Heart left ventricle (tissue), 16 donors: ENCODE measurements around the gene UQCRC1. TPM values are rescaled to one million over a fixed set of nuclear protein-coding genes. Genes with fewer than 3 reads are reported as not detected.
"Not testable (repeated sequence)": the region's sequence is repeated elsewhere in the genome, so short reads cannot be mapped to it uniquely, and the experiment has no call there.

Experiments
- ATAC-seq, 4 donors: fragments of 200-7000 bp; cut with Tn5 transposase; one replicate each; pipeline ENCODE4 v1.9.1; 2020 to 2022; ENCODE audit warnings: moderate library complexity in 4 of 4, mild to moderate bottlenecking in 3 of 4, moderate number of reproducible peaks in 1 of 4
- DNase-seq, 5 donors: peaks; one replicate each; pipeline ENCODE4 v3.0.0-alpha.2; 2020
- H3K27ac ChIP-seq, 12 donors: fragments of 200-600 bp; sonication (generic) in 4 of 12; one replicate each; pipeline versions ENCODE4 v1.5.0 to v1.8.0; 2016 to 2022; ENCODE audit warnings: mild to moderate bottlenecking in 2 of 12
- H3K27me3 ChIP-seq, 9 donors: fragments of 200-600 bp; sonication (generic) in 2 of 9; one replicate each; pipeline versions ENCODE4 v1.5.1 to v1.8.0; 2016 to 2022; ENCODE audit warnings: mild to moderate bottlenecking in 3 of 9
- H3K36me3 ChIP-seq, 9 donors: fragments of 200-600 bp; sonication (generic) in 2 of 9; one replicate each; pipeline versions ENCODE4 v1.5.0 to v1.8.0; 2018 to 2022; ENCODE audit warnings: mild to moderate bottlenecking in 2 of 9
- H3K4me1 ChIP-seq, 12 donors: fragments of 200-600 bp; sonication (generic) in 4 of 12; one replicate each; pipeline versions ENCODE4 v1.5.0 to v1.8.0; 2016 to 2022; ENCODE audit warnings: mild to moderate bottlenecking in 3 of 12
- H3K4me3 ChIP-seq, 12 donors: fragments of 200-600 bp; sonication (generic) in 4 of 12; one replicate each; pipeline versions ENCODE4 v1.5.0 to v1.8.0; 2017 to 2022; ENCODE audit warnings: mild to moderate bottlenecking in 9 of 12, moderate library complexity in 4 of 12
- H3K9me3 ChIP-seq, 12 donors: fragments of 200-600 bp; sonication (generic) in 4 of 12; one replicate each; pipeline versions ENCODE4 v1.5.0 to v1.8.0; 2016 to 2022; ENCODE audit warnings: mild to moderate bottlenecking in 1 of 12
- CTCF ChIP-seq, 12 donors: fragments of 200-600 bp; sonication (generic) in 4 of 12; IDR thresholded peaks; one replicate each; pipeline versions ENCODE4 v1.5.0 to v1.8.0; 2018 to 2022; ENCODE audit warnings: antibody characterized with exemption in 12 of 12, mild to moderate bottlenecking in 5 of 12
- POLR2A ChIP-seq, 2 donors: fragments of 450-650 bp; IDR thresholded peaks; one replicate each; pipeline ENCODE4 v1.6.1; 2017; ENCODE audit warnings: antibody characterized with exemption in 2 of 2, mild to moderate bottlenecking in 2 of 2, moderate library complexity in 2 of 2
- WGBS, 4 donors: extraction: QIAGEN DNeasy Blood & Tissue Kit in 2 of 4; methylation state at CpG; one replicate each; pipeline versions ENCODE4 v1.1.5 to v1.1.7; 2013 to 2018; 5-methylcytosine and 5-hydroxymethylcytosine counted together
- intact Hi-C, 10 donors: fragments of 100-400 bp; cut with DNase I; formaldehyde crosslinking; loops; one replicate each; pipeline versions ENCODE4 v1.11.1 to v1.14.2; 2022
- microRNA counts, 2 donors: library from miRNA; unstranded; fragments of <30 nt; microRNA quantifications; one replicate each; lab custom pipeline; 2016
- microRNA-seq, 4 donors: library from miRNA; unstranded; fragments of <30 nt; microRNA quantifications; one replicate each; pipeline versions ENCODE4 to v1.2.0, GENCODE V29; 2017 to 2020
- polyA plus RNA-seq, 2 donors: library from polyadenylated mRNA; stranded (reverse); fragments of 200-250 nt; gene quantifications; one replicate each; pipeline ENCODE4 v1.2.3, GENCODE V29; 2013
- total RNA-seq, 9 donors: library from RNA; depleted of rRNA in 2 of 9; stranded (reverse); fragments of >200 nt in 2 of 9; fragmentation: NEBNext Ultra II Directional in 3 of 9; extraction: Animal tissue kit (Norgen Biotek cat#: 25700) in 3 of 9; gene quantifications; one replicate each; pipeline versions ENCODE4 v1.1.0 to v1.2.4, GENCODE V29; 2016 to 2023
- donor health status: ischemic (EF 13 %, LVEDD 7.1; RV severe dilation, severe dysfunction).
- donor health status: healthy with polysubstance abuse.
- donor health status: DM: no; HTN: yes; CAD: no.
- donor health status: DM: no; HTN: no; CAD: no.
- donor health status: ischemic (EF 25% LVEDD 6.9; RV normal size, moderate dysfunction).
- donor health status: ischemic (EF 25% LVEDD 5.7; RV mildly dilated, moderate dysfunction).
- donor health status: healthy.
- donor health status: DM: yes; HTN: yes; CAD: no.
- donor health status: ischemic (EF 35%, LVEDD 5.7; RV mildly dilated, moderate dysfunction).
- donor health status: nonischemic (EF 11% LVEDD 7.7; RV severe dilation, severe dysfunction).
- donor health status: DM: yes; HTN: yes; CAD: no.
- donor health status: PGD.
- donor health status: ischemic (EF 29% LVEDD 5.4; RV normal size, mild dysfunction).
- donor health status: nonischemic (EF 23%, LVEDD 6.1; RV moderate dilation, normal function).

UQCRC1 gene
- total and polyA plus RNA-seq, 11 donors: 580 to 2,191 (median 1,008) TPM

- TF ChIP-seq POLR2A (IDR thresholded peaks at IDR 0.05) (no peak), CTCF (IDR thresholded peaks at IDR 0.05) (no peak)
- H3K4me1 ChIP-seq: peaks cover 0 to 60% (median 20%) of the 10 kb centered on the region in 12 donors
- no peak for ATAC-seq
- intact Hi-C loops: loop anchor here in 1 of 10 donors (10.0 kb wide), 1 partner anchor 279 kb away; no protein-coding TSS in a partner anchor
- WGBS, 4 donors: 88 to 95% (median 89%) methylated on average over 12 to 14 of the region's 14 CpGs
- H3K36me3 ChIP-seq: no peaks in the 10 kb centered on the region
- no peaks in the 10 kb centered on the region for H3K27me3 ChIP-seq
- peak in 1 of 5 donors; percentile 12 for DNase-seq
- H3K4me3 ChIP-seq: no peak overlapping the region
- H3K27ac ChIP-seq: peak overlapping the region in 1 of 12 donors; percentile 84
- no peaks in the 10 kb centered on the region for H3K9me3 ChIP-seq
Measured at GRCh38 chr3:48553886-48554845, 55.3 kb downstream of the UQCRC1 start.

GRCh38 chr3:48553361-48553760 is 56.1 kb downstream of the UQCRC1 start:
- intact Hi-C loops: loop anchor here in 1 of 10 donors (10.0 kb wide), 1 partner anchor 279 kb away; no protein-coding TSS in a partner anchor
- peak in 1 of 5 donors; percentile 17 for DNase-seq
- no peaks in the 10 kb centered on the region for H3K9me3 ChIP-seq
- TF ChIP-seq CTCF (IDR thresholded peaks at IDR 0.05): no peak
- no peak for TF ChIP-seq POLR2A (IDR thresholded peaks at IDR 0.05)
- no peaks in the 10 kb centered on the region for H3K27me3 ChIP-seq
- 86 to 94% (median 91%) methylated on average over 5 of the region's 5 CpGs for WGBS, 4 donors
- peak overlapping the region in 1 of 12 donors; percentile 84 for H3K27ac ChIP-seq
- H3K4me1 ChIP-seq: peaks cover 0 to 58% (median 20%) of the 10 kb centered on the region in 12 donors
- ATAC-seq: no peak
- no peak overlapping the region for H3K4me3 ChIP-seq
- no peaks in the 10 kb centered on the region for H3K36me3 ChIP-seq

DNA sequence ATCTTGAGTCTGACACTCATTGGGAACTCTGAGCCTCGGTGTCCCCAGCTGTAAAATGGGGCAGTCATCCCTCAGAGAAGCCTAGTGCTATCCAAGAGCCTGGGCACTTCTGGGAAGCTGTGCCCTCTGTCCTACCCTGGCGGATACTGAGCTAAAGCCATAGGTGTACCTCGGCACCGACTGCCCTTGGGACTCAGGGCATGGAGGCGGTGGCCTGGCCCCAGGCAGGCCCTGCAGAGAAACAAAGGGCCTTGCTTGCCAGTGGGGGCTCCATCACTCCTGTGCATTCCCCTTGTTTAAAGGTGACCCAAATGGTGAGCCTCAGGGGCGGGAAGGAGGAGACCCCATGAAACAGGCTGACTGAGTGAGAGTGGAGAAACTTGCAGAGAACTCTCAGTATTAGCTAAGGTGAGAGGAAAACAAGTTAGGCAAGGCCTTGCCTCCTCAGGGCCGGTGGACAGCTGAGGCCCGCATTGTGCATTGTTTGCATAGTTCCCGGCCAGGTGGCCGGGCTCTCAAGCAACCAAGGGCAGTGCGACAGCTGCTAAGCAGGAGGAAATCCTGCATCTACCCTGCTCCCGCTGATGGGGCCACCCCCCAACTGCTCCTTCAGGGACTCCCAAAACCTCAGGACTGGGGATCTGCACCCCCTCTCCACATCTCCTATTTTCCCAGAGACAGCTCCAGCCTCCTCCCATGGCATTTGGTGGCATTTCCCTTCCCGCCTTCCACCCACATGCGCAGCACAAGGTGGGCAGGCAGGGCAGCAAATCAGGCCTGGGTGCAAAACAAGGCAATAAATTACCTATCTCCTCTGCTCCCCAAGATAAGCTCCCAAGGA is 57.1 kb downstream of the UQCRC1 start:
- DNase-seq: peak in 1 of 5 donors; percentile 24
- TF ChIP-seq POLR2A (IDR thresholded peaks at IDR 0.05) (no peak), CTCF (IDR thresholded peaks at IDR 0.05) (no peak)
- H3K4me1 ChIP-seq: peaks cover 0 to 48% (median 13%) of the 10 kb centered on the region in 12 donors
- H3K27me3 ChIP-seq: no peaks in the 10 kb centered on the region
- 79 to 88% (median 85%) methylated on average over 11 to 14 of the region's 14 CpGs for WGBS, 4 donors
- H3K27ac ChIP-seq: peak overlapping the region in 1 of 12 donors; percentile 84
- no peak for ATAC-seq
- intact Hi-C loops: loop anchor here in 1 of 10 donors (10.0 kb wide), 1 partner anchor 278 kb away; no protein-coding TSS in a partner anchor
- H3K36me3 ChIP-seq: no peaks in the 10 kb centered on the region
- H3K4me3 ChIP-seq: no peak overlapping the region
- H3K9me3 ChIP-seq: no peaks in the 10 kb centered on the region

DNA sequence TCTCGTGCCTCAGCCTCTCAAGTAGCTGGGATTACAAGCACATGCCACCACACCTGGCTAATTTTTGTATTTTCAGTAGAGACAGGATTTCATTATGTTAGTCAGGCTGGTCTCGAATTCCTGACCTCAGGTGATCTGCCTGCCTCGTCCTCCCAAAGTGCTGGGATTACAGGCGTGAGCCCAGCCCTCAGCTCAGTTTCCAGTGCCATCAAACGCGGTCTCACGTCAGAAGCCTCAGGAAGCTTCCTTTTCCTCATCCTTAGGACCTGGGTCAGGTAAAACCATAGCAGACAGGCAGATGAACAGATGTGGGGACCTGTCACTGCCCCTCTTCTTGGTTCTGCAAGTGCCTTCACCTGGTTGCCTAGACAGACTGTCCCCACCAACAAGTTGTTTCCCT is 57.8 kb downstream of the UQCRC1 start:
- 82 to 95% (median 91%) methylated on average over 7 of the region's 7 CpGs for WGBS, 4 donors
- H3K4me1 ChIP-seq: peaks cover 0 to 45% (median 9%) of the 10 kb centered on the region in 12 donors
- not testable (repeated sequence) for H3K4me3 ChIP-seq, H3K9me3 ChIP-seq, H3K27ac ChIP-seq, H3K27me3 ChIP-seq, H3K36me3 ChIP-seq, ATAC-seq
- intact Hi-C loops: loop anchor here in 1 of 10 donors (10.0 kb wide), 1 partner anchor 277 kb away; no protein-coding TSS in a partner anchor
- DNase-seq: peak in 1 of 5 donors; percentile 7

MicroRNAs within 50 kb of the gene (microRNA counts, 767-probe panel; counts per million panel counts)
- 0 to 71.6 counts per million in 2 donors for microRNA hsa-miR-711 (lab: Ali Mortazavi, UCI)

Small RNAs within 50 kb of the gene (microRNA-seq; reads per million reads assigned to microRNA genes)
- gene MIR4793: 0 reads per million in 4 donors
- 0 to 0.26 (median 0) reads per million in 4 donors for gene MIR6823
- 0 reads per million in 4 donors for gene MIR711

Other genes starting within 250 kb of the UQCRC1 start
- not detected for gene FBXW12, start 237.4 kb downstream of the UQCRC1 start, total RNA-seq
- not detected for gene FBXW12, start 237.4 kb downstream of the UQCRC1 start, polyA plus RNA-seq
- gene PLXNB1, start 179.6 kb downstream of the UQCRC1 start, total RNA-seq: 10 to 100 TPM; 28.0 to 71.8 (median 46.4) TPM
- gene PLXNB1, start 179.6 kb downstream of the UQCRC1 start, polyA plus RNA-seq: 10 to 100 TPM; 31.8 to 64.6 TPM
- 10 to 100 TPM in 6 of 9 donors, 1 to 10 TPM in 3; 8.2 to 14.8 (median 11.6) TPM for gene CCDC51, start 169.5 kb downstream of the UQCRC1 start, total RNA-seq
- gene CCDC51, start 169.5 kb downstream of the UQCRC1 start, polyA plus RNA-seq: 10 to 100 TPM in 1 of 2 donors, 1 to 10 TPM in 1; 9.3 to 13.5 TPM
- gene TMA7, start 169.4 kb downstream of the UQCRC1 start, total RNA-seq: 100 to 1,000 TPM; 177 to 284 (median 198) TPM
- gene TMA7, start 169.4 kb downstream of the UQCRC1 start, polyA plus RNA-seq: 100 to 1,000 TPM; 289 to 733 TPM
- 1 to 10 TPM; 2.1 to 5.0 (median 3.6) TPM for gene ATRIP, start 162.9 kb downstream of the UQCRC1 start, total RNA-seq
- 1 to 10 TPM; 2.6 to 5.1 TPM for gene ATRIP, start 162.9 kb downstream of the UQCRC1 start, polyA plus RNA-seq
- 100 to 1,000 TPM in 2 of 9 donors, 10 to 100 TPM in 7; 38.6 to 124 (median 54.6) TPM for gene SHISA5, start 105.5 kb downstream of the UQCRC1 start, total RNA-seq
- 10 to 100 TPM; 25.8 to 68.5 TPM for gene SHISA5, start 105.5 kb downstream of the UQCRC1 start, polyA plus RNA-seq
- gene PFKFB4, start 52.8 kb downstream of the UQCRC1 start, total RNA-seq: 1 to 10 TPM in 5 of 9 donors, under 1 TPM in 4; 0.44 to 9.1 (median 1.0) TPM
- 1 to 10 TPM; 1.2 to 1.3 TPM for gene PFKFB4, start 52.8 kb downstream of the UQCRC1 start, polyA plus RNA-seq
- under 1 TPM in 5 of 9 donors, not detected in 4; 0.23 to 0.35 (median 0.25) TPM for gene UCN2, start 45.9 kb downstream of the UQCRC1 start, total RNA-seq
- gene UCN2, start 45.9 kb downstream of the UQCRC1 start, polyA plus RNA-seq: under 1 TPM; 0.11 to 0.15 TPM
- 10 to 100 TPM in 6 of 9 donors, 1 to 10 TPM in 3; 2.4 to 25.2 (median 11.5) TPM for gene COL7A1, start 14.3 kb downstream of the UQCRC1 start, total RNA-seq
- gene COL7A1, start 14.3 kb downstream of the UQCRC1 start, polyA plus RNA-seq: 10 to 100 TPM in 1 of 2 donors, 1 to 10 TPM in 1; 4.8 to 18.5 TPM
- not detected for gene TMEM89, start 12.1 kb upstream of the UQCRC1 start, total RNA-seq
- not detected for gene TMEM89, start 12.1 kb upstream of the UQCRC1 start, polyA plus RNA-seq
- gene SLC26A6, start 25.8 kb upstream of the UQCRC1 start, total RNA-seq: 10 to 100 TPM in 3 of 9 donors, 1 to 10 TPM in 6; 6.7 to 14.6 (median 9.2) TPM
- 10 to 100 TPM; 10.0 to 12.9 TPM for gene SLC26A6, start 25.8 kb upstream of the UQCRC1 start, polyA plus RNA-seq
- under 1 TPM; 0.10 to 0.36 (median 0.19) TPM for gene CELSR3, start 53.2 kb upstream of the UQCRC1 start, total RNA-seq
- under 1 TPM; 0.18 to 0.23 TPM for gene CELSR3, start 53.2 kb upstream of the UQCRC1 start, polyA plus RNA-seq
- gene NCKIPSD, start 76.3 kb upstream of the UQCRC1 start, total RNA-seq: 10 to 100 TPM in 7 of 9 donors, 1 to 10 TPM in 2; 9.8 to 47.6 (median 14.7) TPM
- gene NCKIPSD, start 76.3 kb upstream of the UQCRC1 start, polyA plus RNA-seq: 10 to 100 TPM; 11.5 to 16.9 TPM
- gene IP6K2, start 107.6 kb upstream of the UQCRC1 start, total RNA-seq: 10 to 100 TPM; 14.1 to 35.5 (median 25.6) TPM
- 10 to 100 TPM; 33.4 to 42.7 TPM for gene IP6K2, start 107.6 kb upstream of the UQCRC1 start, polyA plus RNA-seq
- 10 to 100 TPM; 33.2 to 71.6 (median 44.9) TPM for gene PRKAR2A, start 238.2 kb upstream of the UQCRC1 start, total RNA-seq
- 10 to 100 TPM; 10.6 to 35.8 TPM for gene PRKAR2A, start 238.2 kb upstream of the UQCRC1 start, polyA plus RNA-seq